HepG2 (cell line): ENCODE results near the gene DNASE1. TPM values are rescaled to one million over a fixed set of nuclear protein-coding genes. Genes with fewer than 3 reads are reported as not detected.

Experiments
- ATAC-seq: fragments of 200-7000 bp; cut with Tn5 transposase; 3 replicates; pipeline ENCODE4 v1.9.1; 2020; ENCODE audit warnings: mild to moderate bottlenecking, moderate library complexity
- BruUV-seq: library from RNA; stranded (reverse); fragments of 400-500 nt; replicated peaks from 2 replicates; lab custom pipeline; 2021; lab: Mats Ljungman, UMichigan
- CTCF ChIA-PET: fragments of 300-600 bp; formaldehyde crosslinking; extraction: SDS; loops from one replicate; lab custom pipeline; 2021; ENCODE audit warnings: low total read pairs, inconsistent platforms, low intra/inter-chr PET ratio; lab: Yijun Ruan, JAX
- POLR2A ChIA-PET: fragments of 350-600 bp; sonication (Branson Sonifier 250); formaldehyde crosslinking; loops from one replicate; lab custom pipeline; 2020; ENCODE audit warnings: antibody characterized with exemption, inconsistent platforms; lab: Yijun Ruan, JAX
- DNase-seq: peaks from one replicate; pipeline ENCODE4 v3.0.0-alpha.2; 2015; ENCODE audit warnings: low spot score
- FAIRE-seq: peaks from 3 replicates; lab custom pipeline; 2011; peaks lifted over from hg19 to GRCh38; lab: Jason Lieb, UNC
- H2AFZ ChIP-seq: one replicate; pipeline ENCODE4 v1.6.1; 2011; ENCODE audit warnings: low read length, inconsistent platforms
- H3K27ac ChIP-seq: fragments of 300-600 bp; 3 replicates; pipeline ENCODE4 v1.8.0; 2011; ENCODE audit warnings: mixed run types, mild to moderate bottlenecking, mixed read lengths, low read length, inconsistent platforms; ENCODE audit not compliant: insufficient read depth; ENCODE audit errors: extremely low read length
- H3K27me3 ChIP-seq, 2 experiments: fragments of 200-600 bp in 1 of 2; 2 replicates in 1 of 2; 3 replicates in 1 of 2; pipeline versions ENCODE4 v1.6.0 to v1.8.0; 2011; ENCODE audit warnings: low read length in 2 of 2, mild to moderate bottlenecking in 2 of 2, moderate library complexity in 2 of 2, inconsistent platforms in 1 of 2; ENCODE audit not compliant: insufficient read depth in 2 of 2, control insufficient read depth in 1 of 2
- H3K36me3 ChIP-seq, 2 experiments: fragments of 200-600 bp in 1 of 2; replicated peaks in 1 of 2; 2 replicates in 1 of 2; 3 replicates in 1 of 2; pipeline versions ENCODE4 v1.5.1 to v1.8.0; 2011; ENCODE audit warnings: low read length in 2 of 2, inconsistent platforms in 1 of 2; ENCODE audit not compliant: insufficient read depth in 2 of 2, control insufficient read depth in 1 of 2
- H3K4me1 ChIP-seq: 2 replicates; pipeline ENCODE4 v1.5.1; 2012; ENCODE audit warnings: low read length, inconsistent platforms; ENCODE audit not compliant: insufficient read depth
- H3K4me2 ChIP-seq: 2 replicates; pipeline ENCODE4 v1.6.0; 2011; ENCODE audit warnings: low read depth, low read length, inconsistent platforms
- H3K4me3 ChIP-seq, 3 experiments: fragments of 200-600 bp in 1 of 3; sonication (generic), shearing (Covaris generic) in 1 of 3; replicated peaks in 1 of 3; 2 replicates each; pipeline ENCODE4 v1.5.1; 2011 to 2016; ENCODE audit warnings: low read length in 3 of 3, inconsistent platforms in 2 of 3, low read depth in 2 of 3, mild to moderate bottlenecking in 2 of 3, control low read depth in 1 of 3, mixed read lengths in 1 of 3; ENCODE audit not compliant: insufficient read depth in 1 of 3
- H3K79me2 ChIP-seq: one replicate; pipeline ENCODE4 v1.6.1; 2011; ENCODE audit warnings: low read length, inconsistent platforms; ENCODE audit not compliant: insufficient read depth
- H3K9ac ChIP-seq: 2 replicates; pipeline ENCODE4 v1.6.0; 2011; ENCODE audit warnings: mild to moderate bottlenecking, low read depth, low read length, inconsistent platforms; ENCODE audit not compliant: insufficient read depth
- H3K9me3 ChIP-seq: 2 replicates; pipeline ENCODE4 v1.5.1; 2012; ENCODE audit warnings: mild to moderate bottlenecking, low read length
- H4K20me1 ChIP-seq: 2 replicates; pipeline ENCODE4 v1.6.0; 2011; ENCODE audit warnings: inconsistent platforms, mild to moderate bottlenecking, low read length, moderate library complexity; ENCODE audit not compliant: insufficient read depth
- GTF3A ChIP-seq: sonication (generic); formaldehyde crosslinking; conservative IDR thresholded peaks from 2 replicates; pipeline ENCODE4 v1.4.0; 2020; ENCODE audit warnings: mild to moderate bottlenecking, missing genetic modification reagents
- MLLT10 ChIP-seq: sonication (generic); formaldehyde crosslinking; IDR thresholded peaks from 2 replicates; pipeline ENCODE4 v1.4.0; 2020; ENCODE audit warnings: missing genetic modification reagents
- NCOR1 ChIP-seq: fragments of 200-600 bp; sonication (generic); IDR thresholded peaks from 2 replicates; pipeline ENCODE4 v1.7.0; 2017; ENCODE audit warnings: antibody characterized with exemption, low read length, borderline replicate concordance
- RBFOX2 ChIP-seq: fragments of 200-400 bp; formaldehyde crosslinking; IDR thresholded peaks from 2 replicates; pipeline ENCODE4 v1.6.1; 2017; ENCODE audit warnings: low read depth, mild to moderate bottlenecking, low read length
- RFX1 ChIP-seq: fragments of 450-650 bp; IDR thresholded peaks from 2 replicates; pipeline ENCODE4 v1.6.1; 2017
- SMYD3 ChIP-seq: sonication (generic); formaldehyde crosslinking; IDR thresholded peaks from 2 replicates; pipeline ENCODE4 v1.8.1; 2023; ENCODE audit warnings: mild to moderate bottlenecking, missing genetic modification reagents
- TERF1 ChIP-seq: sonication (generic); formaldehyde crosslinking; IDR thresholded peaks from 2 replicates; pipeline ENCODE4 v1.8.0; 2022; ENCODE audit warnings: mild to moderate bottlenecking, missing genetic modification reagents, moderate library complexity
- ZNF263 ChIP-seq: sonication (generic); formaldehyde crosslinking; IDR thresholded peaks from 2 replicates; pipeline ENCODE4 v1.4.0; 2020; ENCODE audit warnings: missing genetic modification reagents
- ZNF7 ChIP-seq: IDR thresholded peaks from 2 replicates; pipeline ENCODE4 v1.6.1; 2016; ENCODE audit warnings: missing biosample characterization, missing genetic modification reagents
- WGBS: methylation state at CpG from one replicate; pipeline ENCODE4 v1.1.6; 2017; ENCODE audit warnings: low lambda C conversion rate; 5-methylcytosine and 5-hydroxymethylcytosine counted together
- in situ Hi-C: cut with HindIII; loops from 2 replicates; pipeline ENCODE4 v1.10.0; 2017; ENCODE audit warnings: low pct_unique_long_range_greater_than_20kb; ENCODE audit not compliant: extremely low pct_ligation_motif_present
- intact Hi-C: fragments of 100-400 bp; cut with micrococcal nuclease; formaldehyde crosslinking; loops from one replicate; pipeline ENCODE4 v1.10.0; 2022; ENCODE audit not compliant: unreplicated experiment
- polyA plus RNA-seq, 8 experiments: library from polyadenylated mRNA; depleted of rRNA in 3 of 8; stranded (reverse) in 7 of 8; unstranded in 1 of 8; fragments of >200 nt; fragmentation: Illumina TruSeq in 4 of 8; extraction: Trizol in 4 of 8; gene quantifications; 2 replicates each; pipeline versions ENCODE4 v1.2.1 to v1.2.3, GENCODE V29; 2011 to 2016; ENCODE audit warnings: low read depth in 4 of 8, missing spikeins in 1 of 8, mixed read lengths in 1 of 8; ENCODE audit not compliant: insufficient read depth in 1 of 8
- total RNA-seq, 5 experiments: library from RNA; depleted of rRNA; stranded (reverse); fragments of >200 nt; fragmentation: Illumina TruSeq; extraction: Trizol; gene quantifications; 2 replicates each; pipeline ENCODE4 v1.2.3, GENCODE V29; 2016; ENCODE audit warnings: low read depth in 1 of 5

Gene DNASE1
- total and polyA plus RNA-seq, 2 of the 13 experiments (the other 11 are each of a cell fraction or from before 2014, with no cell fraction given): 7.1 to 11.1 TPM

DNA sequence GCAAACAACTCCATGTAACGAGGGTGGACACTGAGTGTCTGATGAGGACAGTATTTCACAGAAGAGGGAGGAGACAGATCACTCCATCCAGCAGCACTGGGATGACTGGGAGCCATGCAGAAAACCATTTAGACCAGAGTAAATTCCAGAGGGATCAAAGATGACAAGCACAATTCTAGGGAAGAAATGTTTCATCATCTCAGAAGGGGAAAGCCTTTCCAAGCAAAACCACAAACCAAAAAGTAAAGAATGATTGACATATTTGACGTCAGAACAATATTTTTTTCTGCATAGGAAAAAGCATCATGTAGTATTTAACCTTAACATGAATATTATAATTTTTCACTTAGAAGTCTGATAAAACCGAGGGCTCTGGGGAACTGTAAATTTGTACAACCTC, 4.8 kb downstream of the DNASE1 start:
- DNase-seq (no peak), FAIRE-seq (no peak), ATAC-seq (no peak)
- Histone ChIP-seq H3K4me2 (no peak overlapping the region), H3K27ac (no peak overlapping the region), H3K79me2 (no peaks in the 10 kb centered on the region), H3K9ac (no peak overlapping the region), H3K9me3 (no peaks in the 10 kb centered on the region), H2AFZ (no peak overlapping the region), H3K36me3 (peaks cover 26 to 77% of the 10 kb centered on the region in 2 experiments), H3K27me3 (no peaks in the 10 kb centered on the region), H3K4me3 (no peak overlapping the region), H4K20me1 (no peaks in the 10 kb centered on the region), H3K4me1 (peaks cover 17% of the 10 kb centered on the region)
- TF ChIP-seq GTF3A (CRISPR knock-in tag): no peak
- 0 out of 2 replicates have a peak, but pooled peaks have one; percentile 19 for TF ChIP-seq ZNF263 (CRISPR knock-in tag)
- no peak for TF ChIP-seq TERF1
- TF ChIP-seq RFX1: no peak
- WGBS: 84% methylated on average over 3 of the region's 3 CpGs
- ChIA-PET POLR2A (no interaction called here), CTCF (no interaction called here)
- in situ Hi-C loops: no loop called here
- BruUV-seq: TSS peak; percentile 35
- intact Hi-C loops: no loop called here

GRCh38 chr16:3661311-3661710, 6.8 kb downstream of the DNASE1 start:
- Histone ChIP-seq H4K20me1 (no peaks in the 10 kb centered on the region), H3K9me3 (no peaks in the 10 kb centered on the region), H3K27me3 (no peaks in the 10 kb centered on the region), H3K4me3 (no peak overlapping the region), H3K27ac (no peak overlapping the region), H3K4me1 (no peaks in the 10 kb centered on the region), H3K4me2 (no peak overlapping the region), H3K9ac (no peak overlapping the region), H2AFZ (no peak overlapping the region), H3K36me3 (peaks cover 29 to 94% of the 10 kb centered on the region in 2 experiments), H3K79me2 (no peaks in the 10 kb centered on the region)
- in situ Hi-C loops: no loop called here
- no TSS peak for BruUV-seq
- FAIRE-seq (no peak), ATAC-seq (no peak), DNase-seq (no peak)
- intact Hi-C loops: no loop called here
- TF ChIP-seq RBFOX2 (no peak), SMYD3 (CRISPR knock-in tag) (no peak), MLLT10 (no peak), ZNF7 (CRISPR knock-in tag) (no peak), NCOR1 (no peak)
- ChIA-PET CTCF (no interaction called here), POLR2A (no interaction called here)
- 97% methylated on average over 8 of the region's 12 CpGs for WGBS
